Kidney glomerular epithelial cell (primary cell): ENCODE results near the gene MYO1D.
A peak's percentile ranks its signal among the peaks of the same experiment; 100 is the strongest.
"Not testable (repeated sequence)": the region's sequence is repeated elsewhere in the genome, so short reads cannot be mapped to it uniquely, and the experiment has no call there.

Experiments
- DNase-seq: peaks from one replicate; lab custom pipeline; 2025; lab: John Stamatoyannopoulos, UW

The MYO1D gene

GRCh38 chr17:32673964-32674363, 203.0 kb downstream of the MYO1D start:
- DNase-seq: no peak

GRCh38 chr17:32672711-32673110, 204.2 kb downstream of the MYO1D start:
- no peak for DNase-seq

GRCh38 chr17:32671896-32672295, 205.0 kb downstream of the MYO1D start:
- no peak for DNase-seq

- no peak for DNase-seq
Observed at GRCh38 chr17:32664936-32665583, 211.9 kb downstream of the MYO1D start.

- no peak for DNase-seq
Observed at GRCh38 chr17:32660496-32660985, 216.4 kb downstream of the MYO1D start.

GRCh38 chr17:32659419-32659842, 217.5 kb downstream of the MYO1D start:
- DNase-seq: peak; percentile 33

- DNase-seq: no peak
Observed at GRCh38 chr17:32658470-32659418, 218.2 kb downstream of the MYO1D start.

GRCh38 chr17:32656886-32657285, 220.0 kb downstream of the MYO1D start:
- DNase-seq: no peak

GRCh38 chr17:32654324-32654723, 222.6 kb downstream of the MYO1D start:
- no peak for DNase-seq

- DNase-seq: no peak
Observed at GRCh38 chr17:32651084-32651483, 225.8 kb downstream of the MYO1D start.

- DNase-seq: no peak
Observed at GRCh38 chr17:32648450-32648849, 228.5 kb downstream of the MYO1D start.

GRCh38 chr17:32646941-32647340, 230.0 kb downstream of the MYO1D start:
- no peak for DNase-seq

GRCh38 chr17:32641514-32641913, 235.4 kb downstream of the MYO1D start:
- DNase-seq: not testable (repeated sequence)

- no peak for DNase-seq
Observed at GRCh38 chr17:32636598-32637218, 240.2 kb downstream of the MYO1D start.

GRCh38 chr17:32634167-32634566, 242.8 kb downstream of the MYO1D start:
- DNase-seq: no peak

- no peak for DNase-seq
Observed at GRCh38 chr17:32631341-32632096, 245.4 kb downstream of the MYO1D start.

GRCh38 chr17:32629563-32630190, 247.2 kb downstream of the MYO1D start:
- no peak for DNase-seq

GRCh38 chr17:32628271-32629044, 248.5 kb downstream of the MYO1D start:
- no peak for DNase-seq

- DNase-seq: no peak
Observed at GRCh38 chr17:32627239-32627996, 249.5 kb downstream of the MYO1D start.

GRCh38 chr17:32626379-32626791, 250.5 kb downstream of the MYO1D start:
- DNase-seq: no peak
